ENCODE results near the gene CELF4.
"Not testable (repeated sequence)": the region's sequence is repeated elsewhere in the genome, so short reads cannot be mapped to it uniquely, and the experiment has no call there.

CELF4 gene

GRCh38 chr18:37385846-37386778 lies 179.5 kb downstream of the CELF4 start:
- DNase-seq: no peak

GRCh38 chr18:37383846-37384595 lies 181.6 kb downstream of the CELF4 start:
- no peak for DNase-seq

GRCh38 chr18:37383036-37383785 lies 182.4 kb downstream of the CELF4 start:
- DNase-seq: no peak

GRCh38 chr18:37381554-37381953 lies 184.0 kb downstream of the CELF4 start:
- DNase-seq: no peak

- no peak for DNase-seq
These were observed 185.0 kb downstream of the CELF4 start for GRCh38 chr18:37380546-37381110.

GRCh38 chr18:37378336-37379010 lies 187.1 kb downstream of the CELF4 start:
- no peak for DNase-seq

GRCh38 chr18:37375181-37375580 lies 190.4 kb downstream of the CELF4 start:
- DNase-seq: no peak

- no peak for DNase-seq
These were observed 197.3 kb downstream of the CELF4 start for GRCh38 chr18:37368110-37368954.

- no peak for DNase-seq
These were observed 201.4 kb downstream of the CELF4 start for GRCh38 chr18:37364237-37364636.

- DNase-seq: no peak
These were observed 203.3 kb downstream of the CELF4 start for GRCh38 chr18:37362158-37362890.

GRCh38 chr18:37361335-37362157 lies 204.1 kb downstream of the CELF4 start:
- DNase-seq: no peak

GRCh38 chr18:37358061-37358460 lies 207.5 kb downstream of the CELF4 start:
- DNase-seq: not testable (repeated sequence)

- DNase-seq: no peak
These were observed 209.8 kb downstream of the CELF4 start for GRCh38 chr18:37355772-37356171.

- no peak for DNase-seq
These were observed 214.5 kb downstream of the CELF4 start for GRCh38 chr18:37351110-37351509.

GRCh38 chr18:37348729-37349128 lies 216.9 kb downstream of the CELF4 start:
- no peak for DNase-seq

GRCh38 chr18:37346048-37346447 lies 219.6 kb downstream of the CELF4 start:
- DNase-seq: no peak

- DNase-seq: no peak
These were observed 222.1 kb downstream of the CELF4 start for GRCh38 chr18:37343542-37343851.

GRCh38 chr18:37341473-37342086 lies 224.0 kb downstream of the CELF4 start:
- DNase-seq: no peak

- DNase-seq: no peak
These were observed 224.6 kb downstream of the CELF4 start for GRCh38 chr18:37341016-37341415.
